GM06990 (cell line): ENCODE results near the gene KREMEN1.
A peak's percentile ranks its signal among the peaks of the same experiment; 100 is the strongest.

ENCODE experiments used
- DNase-seq: peaks from one replicate; pipeline ENCODE4 v3.0.0-alpha.2; 2011; ENCODE audit not compliant: insufficient read length; ENCODE audit errors: extremely low read depth
- H3K27me3 ChIP-seq: replicated peaks from 2 replicates; pipeline ENCODE4 v1.6.0; 2011; ENCODE audit warnings: low read length; ENCODE audit not compliant: control insufficient read depth, insufficient read depth
- H3K36me3 ChIP-seq: 2 replicates; pipeline ENCODE4 v1.5.1; 2011; ENCODE audit warnings: low read length; ENCODE audit not compliant: control insufficient read depth, insufficient read depth
- H3K4me3 ChIP-seq: replicated peaks from 2 replicates; pipeline ENCODE4 v1.5.1; 2011; ENCODE audit warnings: low read depth, mild to moderate bottlenecking, control low read depth, low read length
- TF ChIP-seq, protein P1 (sequence below): IDR thresholded peaks from 2 replicates; pipeline ENCODE4 v1.5.1; 2011; ENCODE audit warnings: low read length, control low read depth, mild to moderate bottlenecking, inconsistent platforms; ENCODE audit not compliant: insufficient read depth, poor library complexity, severe bottlenecking

The KREMEN1 gene

DNA sequence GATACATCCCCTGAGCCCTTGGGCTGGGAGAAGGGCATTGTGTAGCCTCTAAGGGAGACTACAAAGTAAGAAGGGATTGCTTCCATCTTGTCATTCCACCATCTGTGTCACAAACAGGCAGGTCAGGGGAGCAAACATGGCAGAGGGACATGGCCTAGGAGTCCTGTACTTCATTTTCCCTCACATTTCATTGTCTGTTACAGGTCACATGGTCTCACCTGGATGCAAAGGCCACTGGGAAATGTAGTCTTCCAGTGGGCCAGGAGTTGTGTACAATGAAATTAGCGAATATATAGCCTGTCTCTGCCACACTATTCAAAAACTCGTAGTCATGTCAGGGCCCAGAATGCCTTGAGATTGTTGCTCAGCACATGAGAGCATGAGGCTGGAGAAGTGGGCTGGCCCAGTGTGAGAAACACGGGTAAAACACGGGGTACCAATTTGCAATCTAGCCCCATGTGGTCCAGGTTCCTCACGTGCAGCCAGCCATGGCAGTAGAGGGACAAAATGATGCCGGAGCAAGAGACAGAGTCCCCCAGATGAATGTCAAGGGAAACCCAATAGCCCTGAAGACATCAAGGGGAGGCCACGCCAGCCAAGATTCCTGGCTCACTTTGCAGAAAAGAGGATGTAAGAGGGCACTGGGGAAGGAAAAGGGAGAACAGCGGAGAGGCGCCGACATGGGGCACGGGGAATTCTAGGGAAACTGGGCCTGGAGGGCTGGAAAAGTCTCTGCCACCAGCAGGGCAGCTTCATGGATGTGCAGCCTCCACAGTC lies 85.1 kb downstream of the KREMEN1 start:
- H3K27me3 ChIP-seq, result no peaks in the 10 kb centered on the region
- TF ChIP-seq, protein P1, sequence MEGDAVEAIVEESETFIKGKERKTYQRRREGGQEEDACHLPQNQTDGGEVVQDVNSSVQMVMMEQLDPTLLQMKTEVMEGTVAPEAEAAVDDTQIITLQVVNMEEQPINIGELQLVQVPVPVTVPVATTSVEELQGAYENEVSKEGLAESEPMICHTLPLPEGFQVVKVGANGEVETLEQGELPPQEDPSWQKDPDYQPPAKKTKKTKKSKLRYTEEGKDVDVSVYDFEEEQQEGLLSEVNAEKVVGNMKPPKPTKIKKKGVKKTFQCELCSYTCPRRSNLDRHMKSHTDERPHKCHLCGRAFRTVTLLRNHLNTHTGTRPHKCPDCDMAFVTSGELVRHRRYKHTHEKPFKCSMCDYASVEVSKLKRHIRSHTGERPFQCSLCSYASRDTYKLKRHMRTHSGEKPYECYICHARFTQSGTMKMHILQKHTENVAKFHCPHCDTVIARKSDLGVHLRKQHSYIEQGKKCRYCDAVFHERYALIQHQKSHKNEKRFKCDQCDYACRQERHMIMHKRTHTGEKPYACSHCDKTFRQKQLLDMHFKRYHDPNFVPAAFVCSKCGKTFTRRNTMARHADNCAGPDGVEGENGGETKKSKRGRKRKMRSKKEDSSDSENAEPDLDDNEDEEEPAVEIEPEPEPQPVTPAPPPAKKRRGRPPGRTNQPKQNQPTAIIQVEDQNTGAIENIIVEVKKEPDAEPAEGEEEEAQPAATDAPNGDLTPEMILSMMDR, result no peak
- DNase-seq, result no peak

DNA sequence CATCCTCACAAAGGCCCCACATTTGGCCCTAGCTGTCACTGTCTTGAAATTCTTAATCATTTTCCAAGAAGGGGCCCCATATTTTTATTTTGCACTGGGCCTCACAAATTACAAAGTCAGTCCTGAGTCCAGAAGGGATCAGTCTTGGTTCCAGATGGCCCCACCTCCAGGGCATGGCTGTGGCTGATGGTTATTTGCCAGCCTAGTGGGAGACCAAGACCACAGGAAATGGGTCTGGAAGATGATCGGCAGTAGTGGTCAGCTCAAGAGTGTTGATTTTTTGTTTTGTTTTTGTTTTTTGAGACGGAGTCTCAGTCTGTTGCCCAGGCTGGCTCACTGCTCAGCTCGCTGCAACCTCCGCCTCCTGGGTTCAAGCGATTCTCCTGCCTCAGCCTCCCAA lies 85.7 kb downstream of the KREMEN1 start:
- DNase-seq, result no peak
- TF ChIP-seq, protein P1, result no peak
- Histone ChIP-seq H3K4me3 (no peak overlapping the region), H3K27me3 (no peaks in the 10 kb centered on the region), H3K36me3 (no peaks in the 10 kb centered on the region)

More for the DNA sequence above, 85.1 kb downstream of the KREMEN1 start:
- Histone ChIP-seq H3K36me3 (no peaks in the 10 kb centered on the region), H3K4me3 (no peak overlapping the region)

DNA sequence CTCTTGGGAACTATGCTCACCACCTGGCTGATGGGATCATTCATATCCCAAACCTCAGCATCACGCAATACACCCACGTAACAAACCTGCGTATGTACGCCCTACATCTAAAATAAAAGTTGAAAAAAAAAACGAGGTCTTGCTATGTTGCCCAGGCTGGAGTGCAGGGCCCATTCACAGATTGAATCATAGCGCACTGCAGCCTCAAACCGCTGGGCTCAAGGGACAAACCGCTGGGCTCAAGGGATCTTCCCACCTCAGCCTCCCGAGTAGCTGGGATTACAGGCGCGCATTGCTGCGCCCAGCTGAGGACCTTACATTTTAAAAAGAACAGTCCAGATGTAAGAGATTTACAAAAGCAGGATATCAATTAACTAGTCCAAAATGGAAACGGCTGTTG lies 91.0 kb downstream of the KREMEN1 start:
- Histone ChIP-seq H3K36me3 (no peaks in the 10 kb centered on the region), H3K4me3 (no peak overlapping the region), H3K27me3 (no peaks in the 10 kb centered on the region)
- TF ChIP-seq, protein P1, result no peak
- no peak for DNase-seq

DNA sequence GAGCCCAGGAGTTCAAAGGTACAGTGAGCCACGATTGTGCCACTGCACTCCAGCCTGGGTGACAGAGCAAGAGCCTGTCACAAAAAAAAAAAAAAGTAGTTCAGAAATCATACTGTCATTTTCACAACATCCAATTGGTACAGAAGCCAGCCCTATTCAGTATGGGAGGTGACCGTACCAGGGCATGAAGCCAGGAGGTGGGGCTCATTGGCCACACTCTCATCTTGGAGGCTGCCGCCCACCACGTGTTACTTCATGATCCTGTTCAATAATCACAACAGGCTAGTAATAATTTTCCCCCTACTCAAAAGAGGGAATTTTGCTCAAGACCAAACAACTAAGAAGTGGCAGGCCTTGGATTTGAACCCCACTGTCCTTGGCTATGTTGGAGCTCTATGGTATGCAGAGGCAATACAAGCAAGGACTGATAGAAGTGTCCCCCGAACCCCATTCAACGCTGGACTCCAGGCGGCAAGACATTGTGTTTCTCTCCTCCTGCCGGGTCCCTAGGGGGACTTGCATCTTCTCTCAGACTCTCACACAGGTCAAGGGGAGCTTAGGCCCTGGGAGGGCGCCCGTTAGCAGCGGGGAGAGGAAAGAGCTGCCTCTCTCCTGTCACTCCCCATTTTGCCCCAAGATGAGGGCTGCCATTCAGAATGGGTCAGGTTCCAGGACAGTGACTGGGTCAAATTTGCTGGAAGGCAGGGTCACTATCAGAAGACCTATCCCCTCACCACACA lies 92.7 kb downstream of the KREMEN1 start:
- H3K4me3 ChIP-seq, result no peak overlapping the region
- DNase-seq, result no peak
- no peaks in the 10 kb centered on the region for H3K27me3 ChIP-seq
- TF ChIP-seq, protein P1, result no peak
- H3K36me3 ChIP-seq, result no peaks in the 10 kb centered on the region

DNA sequence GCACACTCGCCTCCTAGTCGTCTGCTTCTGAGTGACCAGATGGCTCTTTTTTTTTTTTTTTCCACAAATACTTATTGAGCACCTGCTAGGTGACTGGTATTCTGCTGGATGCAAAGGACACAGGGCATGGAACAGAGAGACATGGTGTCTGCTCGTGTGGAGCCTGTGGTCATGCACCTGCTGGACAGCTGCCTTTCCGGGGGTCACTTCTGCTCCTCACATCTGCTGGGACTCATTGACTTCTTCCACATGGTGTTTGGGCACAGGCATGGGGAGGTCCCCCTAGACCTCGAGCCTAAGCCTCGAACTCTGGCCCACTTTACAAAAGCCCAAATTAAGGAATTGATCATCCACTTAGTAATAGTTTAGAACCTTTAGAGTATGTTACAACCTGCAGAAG lies 93.3 kb downstream of the KREMEN1 start:
- H3K4me3 ChIP-seq, result no peak overlapping the region
- TF ChIP-seq, protein P1, result no peak
- H3K36me3 ChIP-seq, result no peaks in the 10 kb centered on the region
- H3K27me3 ChIP-seq, result no peaks in the 10 kb centered on the region
- DNase-seq, result peak; percentile 42
